ENCODE data around the gene LEF1. TPM values are rescaled to one million over a fixed set of nuclear protein-coding genes. Genes with fewer than 3 reads are reported as not detected.

Gene LEF1
- total and polyA plus RNA-seq, 2 donors from 2014 or later: 5.1 to 14.5 TPM

DNA sequence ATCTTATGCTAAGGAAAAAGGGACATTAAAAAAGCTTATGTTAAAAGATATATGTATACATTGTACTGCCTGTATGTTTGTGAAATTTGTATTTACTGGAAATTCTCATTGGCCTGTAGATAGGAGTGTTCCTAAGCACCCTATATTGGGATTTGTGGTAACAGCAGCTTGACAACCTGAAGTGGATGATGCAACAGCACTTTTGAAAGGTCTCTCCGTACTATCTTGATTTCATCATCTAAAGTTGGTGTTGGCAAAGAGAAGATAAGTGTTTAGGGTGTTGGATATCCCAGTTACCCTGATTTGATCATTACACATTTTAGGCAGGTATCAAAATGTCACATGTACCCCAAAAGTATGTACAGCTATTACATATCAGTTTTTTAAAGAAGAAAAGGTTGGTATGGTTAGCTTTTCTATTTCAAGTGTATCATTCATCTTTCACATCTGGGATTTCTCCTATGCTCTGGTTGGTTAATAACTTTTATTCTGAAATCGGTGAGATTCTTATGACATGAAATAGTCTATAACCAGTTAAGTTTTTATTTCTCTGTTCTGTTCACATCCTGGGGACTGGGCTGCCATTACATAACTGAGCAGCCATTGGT lies 168.7 kb downstream of the LEF1 start:
- no peak overlapping the region for H3K4me3 ChIP-seq (ENCODE audit: low read length in 3 of 3)
- FAIRE-seq (no peak), DNase-seq (no peak)
- no peaks in the 10 kb centered on the region for H3K36me3 ChIP-seq (ENCODE audit: control insufficient read depth in 2 of 3, insufficient read depth in 3 of 3, low read length in 3 of 3)
- no peaks in the 10 kb centered on the region for H3K9me3 ChIP-seq (ENCODE audit: control insufficient read depth in 2 of 3, insufficient read depth in 1 of 3, low read length in 3 of 3)
- TF ChIP-seq, protein P1, sequence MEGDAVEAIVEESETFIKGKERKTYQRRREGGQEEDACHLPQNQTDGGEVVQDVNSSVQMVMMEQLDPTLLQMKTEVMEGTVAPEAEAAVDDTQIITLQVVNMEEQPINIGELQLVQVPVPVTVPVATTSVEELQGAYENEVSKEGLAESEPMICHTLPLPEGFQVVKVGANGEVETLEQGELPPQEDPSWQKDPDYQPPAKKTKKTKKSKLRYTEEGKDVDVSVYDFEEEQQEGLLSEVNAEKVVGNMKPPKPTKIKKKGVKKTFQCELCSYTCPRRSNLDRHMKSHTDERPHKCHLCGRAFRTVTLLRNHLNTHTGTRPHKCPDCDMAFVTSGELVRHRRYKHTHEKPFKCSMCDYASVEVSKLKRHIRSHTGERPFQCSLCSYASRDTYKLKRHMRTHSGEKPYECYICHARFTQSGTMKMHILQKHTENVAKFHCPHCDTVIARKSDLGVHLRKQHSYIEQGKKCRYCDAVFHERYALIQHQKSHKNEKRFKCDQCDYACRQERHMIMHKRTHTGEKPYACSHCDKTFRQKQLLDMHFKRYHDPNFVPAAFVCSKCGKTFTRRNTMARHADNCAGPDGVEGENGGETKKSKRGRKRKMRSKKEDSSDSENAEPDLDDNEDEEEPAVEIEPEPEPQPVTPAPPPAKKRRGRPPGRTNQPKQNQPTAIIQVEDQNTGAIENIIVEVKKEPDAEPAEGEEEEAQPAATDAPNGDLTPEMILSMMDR (IDR thresholded peaks at IDR 0.05; ENCODE audit: borderline replicate concordance, extremely low read depth, insufficient read depth): no peak
- H3K4me1 ChIP-seq (ENCODE audit: control insufficient read depth in 2 of 3, insufficient read depth in 2 of 3, low read depth in 1 of 3, low read length in 3 of 3): peaks cover 0 to 6% (median 0%) of the 10 kb centered on the region in 3 donors
- H3K27me3 ChIP-seq (ENCODE audit: control insufficient read depth, insufficient read depth, low read length): no peaks in the 10 kb centered on the region
- no peak overlapping the region for H3K9ac ChIP-seq (ENCODE audit: low read length in 3 of 3)
- intact Hi-C loops (cut with DNase I): no loop called here
- no peak overlapping the region for H3K27ac ChIP-seq (ENCODE audit: low read depth in 2 of 2, low read length in 2 of 2)

DNA sequence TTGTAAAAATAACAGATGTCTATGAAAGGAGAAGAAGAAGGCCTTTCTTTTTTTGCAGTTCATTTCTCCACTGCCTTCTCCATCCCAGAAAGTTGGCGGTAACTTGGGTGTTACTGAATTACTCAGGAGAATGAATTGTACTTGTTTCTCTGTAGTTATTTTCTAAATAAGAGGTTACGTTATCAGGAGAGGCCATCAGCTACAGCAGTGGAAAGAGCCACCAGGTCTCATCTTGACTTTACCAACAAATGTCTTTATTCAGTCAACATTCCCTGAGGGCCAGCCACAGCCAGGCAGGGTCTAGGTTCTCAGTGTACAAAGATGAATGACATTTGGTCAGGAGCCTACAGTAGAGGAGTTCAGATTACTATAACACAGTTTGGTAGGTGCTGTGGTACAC lies 170.9 kb downstream of the LEF1 start:
- DNase-seq (no peak), FAIRE-seq (no peak)
- Histone ChIP-seq H3K27ac (ENCODE audit: low read depth in 2 of 2, low read length in 2 of 2) (peak overlapping the region in 1 of 2 donors; percentile 66), H3K36me3 (ENCODE audit: control insufficient read depth in 2 of 3, insufficient read depth in 3 of 3, low read length in 3 of 3) (no peaks in the 10 kb centered on the region), H3K27me3 (ENCODE audit: control insufficient read depth, insufficient read depth, low read length) (no peaks in the 10 kb centered on the region), H3K9me3 (ENCODE audit: control insufficient read depth in 2 of 3, insufficient read depth in 1 of 3, low read length in 3 of 3) (no peaks in the 10 kb centered on the region), H3K4me3 (ENCODE audit: low read length in 3 of 3) (no peak overlapping the region), H3K4me1 (ENCODE audit: control insufficient read depth in 2 of 3, insufficient read depth in 2 of 3, low read depth in 1 of 3, low read length in 3 of 3) (peaks cover 0 to 2% (median 0%) of the 10 kb centered on the region in 3 donors), H3K9ac (ENCODE audit: low read length in 3 of 3) (no peak overlapping the region)
- TF ChIP-seq, protein P1 (IDR thresholded peaks at IDR 0.05; ENCODE audit: borderline replicate concordance, extremely low read depth, insufficient read depth): no peak
- intact Hi-C loops (cut with DNase I): no loop called here

Other genes starting within 250 kb of the LEF1 start
- 5.9 TPM for gene CYP2U1, start 237.4 kb downstream of the LEF1 start, total RNA-seq
- gene CYP2U1, start 237.4 kb downstream of the LEF1 start, polyA plus RNA-seq (ENCODE audit: insufficient read depth, low read depth, low replicate concordance): 6.3 TPM
- gene HADH, start 179.0 kb downstream of the LEF1 start, total RNA-seq: 31.4 TPM
- 126 TPM for gene HADH, start 179.0 kb downstream of the LEF1 start, polyA plus RNA-seq (ENCODE audit: insufficient read depth, low read depth, low replicate concordance)

Measured in kidney (tissue), 14 donors.